Effector memory CD4-positive, alpha-beta T cell (primary cell): ENCODE measurements around the gene STK32C.

ENCODE experiments used
- DNase-seq, 3 donors: peaks; one replicate each; pipeline ENCODE4 v3.0.0-alpha.2; 2020
- H3K27ac ChIP-seq: 2 replicates; pipeline ENCODE4 v1.7.0; 2013; ENCODE audit warnings: mild to moderate bottlenecking, low read length, moderate library complexity; ENCODE audit not compliant: insufficient read depth, poor library complexity, severe bottlenecking
- H3K27me3 ChIP-seq: replicated peaks from 2 replicates; pipeline ENCODE4 v1.7.0; 2013; ENCODE audit warnings: mild to moderate bottlenecking, low read length; ENCODE audit not compliant: insufficient read depth, control insufficient read depth, poor library complexity, severe bottlenecking
- H3K36me3 ChIP-seq: 2 replicates; pipeline ENCODE4 v1.7.0; 2013; ENCODE audit warnings: mild to moderate bottlenecking, low read length, moderate library complexity; ENCODE audit not compliant: control insufficient read depth, insufficient read depth
- H3K4me1 ChIP-seq: 2 replicates; pipeline ENCODE4 v1.7.0; 2013; ENCODE audit warnings: low read length, mild to moderate bottlenecking; ENCODE audit not compliant: control insufficient read depth, insufficient read depth, poor library complexity, severe bottlenecking
- H3K4me3 ChIP-seq: 2 replicates; pipeline ENCODE4 v1.7.0; 2013; ENCODE audit warnings: low read length, low read depth, mild to moderate bottlenecking; ENCODE audit not compliant: insufficient read depth, poor library complexity, severe bottlenecking
- H3K9me3 ChIP-seq: 2 replicates; pipeline ENCODE4 v1.7.0; 2013; ENCODE audit warnings: mild to moderate bottlenecking, low read length, moderate library complexity; ENCODE audit not compliant: control insufficient read depth

The STK32C gene

DNA sequence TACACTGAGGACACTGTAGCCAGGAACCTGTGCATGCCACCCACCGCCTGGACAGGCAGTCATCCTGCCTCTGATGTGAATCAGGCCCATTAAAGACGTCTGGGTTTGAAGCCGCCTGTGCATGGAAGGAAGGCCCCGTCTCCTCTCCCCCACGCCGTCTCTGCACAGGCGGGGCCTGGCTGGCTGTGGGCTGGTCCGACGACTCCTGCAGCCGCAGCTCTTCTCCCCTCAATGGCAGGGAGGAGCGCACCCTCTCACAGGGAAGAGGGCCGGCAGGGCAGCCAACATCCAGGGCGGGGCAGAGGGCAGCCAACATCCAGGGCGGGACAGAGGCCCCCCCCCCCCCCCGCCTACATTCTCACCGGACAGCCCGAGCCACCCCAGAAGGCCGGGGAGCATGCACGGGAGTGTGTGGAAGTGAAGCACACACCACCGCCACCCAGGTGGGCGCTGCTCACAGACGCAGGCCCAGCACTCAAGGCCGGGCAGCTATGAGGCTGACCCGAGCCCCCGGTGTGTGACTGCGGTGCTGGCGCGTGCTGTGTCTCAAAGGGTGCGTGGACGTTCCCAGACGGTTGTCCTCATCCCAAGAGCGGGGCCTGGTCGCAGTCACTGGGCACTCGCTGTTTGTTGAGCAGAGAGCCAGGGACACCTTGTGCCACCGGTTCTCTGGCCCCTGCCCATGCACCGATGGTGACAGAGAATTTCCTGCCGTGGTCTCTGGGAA is 101.9 kb downstream of the STK32C start:
- Histone ChIP-seq H3K9me3 (no peaks in the 10 kb centered on the region), H3K4me1 (no peaks in the 10 kb centered on the region), H3K27me3 (no peaks in the 10 kb centered on the region), H3K4me3 (no peak overlapping the region), H3K36me3 (no peaks in the 10 kb centered on the region), H3K27ac (no peak overlapping the region)
- DNase-seq, result no peak

GRCh38 chr10:132204781-132205473 is 102.8 kb downstream of the STK32C start:
- H3K27ac ChIP-seq, result no peak overlapping the region
- no peak for DNase-seq
- H3K36me3 ChIP-seq, result no peaks in the 10 kb centered on the region
- H3K27me3 ChIP-seq, result no peaks in the 10 kb centered on the region
- no peaks in the 10 kb centered on the region for H3K9me3 ChIP-seq
- no peak overlapping the region for H3K4me3 ChIP-seq
- no peaks in the 10 kb centered on the region for H3K4me1 ChIP-seq

DNA sequence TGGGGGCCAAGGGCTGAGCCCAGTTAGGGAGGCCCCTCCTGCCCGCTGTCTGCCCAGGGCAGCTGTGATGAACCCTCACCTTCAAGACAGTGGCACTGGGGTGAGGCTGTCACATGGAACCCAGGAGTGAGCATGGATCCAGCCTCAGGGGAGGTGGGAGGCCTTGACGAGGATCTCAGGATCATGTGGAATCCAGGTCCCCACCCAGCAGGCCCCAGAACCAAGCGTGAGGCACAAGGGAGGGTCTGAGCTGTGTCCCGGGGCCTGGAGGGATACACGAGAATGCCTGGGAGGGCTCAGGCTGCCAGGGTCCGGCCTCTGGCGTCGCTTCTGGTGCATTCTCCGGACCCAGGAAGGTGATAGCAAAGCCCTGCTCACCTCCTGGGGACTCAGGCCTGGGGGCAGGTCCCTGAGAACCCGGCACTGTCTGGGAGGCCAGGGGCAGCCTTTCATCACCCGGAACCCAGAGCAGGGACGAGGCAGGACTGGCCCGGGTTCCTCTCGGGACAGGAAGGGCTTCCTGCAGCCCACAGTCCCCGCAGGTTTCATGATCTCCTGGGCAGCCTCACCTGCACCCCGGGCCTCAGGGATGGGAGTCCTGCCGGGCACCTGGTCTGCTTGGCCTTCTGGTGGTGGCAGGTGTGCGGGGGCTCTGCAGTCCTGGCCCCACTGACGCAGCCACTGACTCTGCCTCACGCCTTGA is 103.5 kb downstream of the STK32C start:
- H3K27ac ChIP-seq, result no peak overlapping the region
- no peak for DNase-seq
- H3K27me3 ChIP-seq, result no peaks in the 10 kb centered on the region
- no peak overlapping the region for H3K4me3 ChIP-seq
- H3K36me3 ChIP-seq, result no peaks in the 10 kb centered on the region
- no peaks in the 10 kb centered on the region for H3K4me1 ChIP-seq
- H3K9me3 ChIP-seq, result no peaks in the 10 kb centered on the region

DNA sequence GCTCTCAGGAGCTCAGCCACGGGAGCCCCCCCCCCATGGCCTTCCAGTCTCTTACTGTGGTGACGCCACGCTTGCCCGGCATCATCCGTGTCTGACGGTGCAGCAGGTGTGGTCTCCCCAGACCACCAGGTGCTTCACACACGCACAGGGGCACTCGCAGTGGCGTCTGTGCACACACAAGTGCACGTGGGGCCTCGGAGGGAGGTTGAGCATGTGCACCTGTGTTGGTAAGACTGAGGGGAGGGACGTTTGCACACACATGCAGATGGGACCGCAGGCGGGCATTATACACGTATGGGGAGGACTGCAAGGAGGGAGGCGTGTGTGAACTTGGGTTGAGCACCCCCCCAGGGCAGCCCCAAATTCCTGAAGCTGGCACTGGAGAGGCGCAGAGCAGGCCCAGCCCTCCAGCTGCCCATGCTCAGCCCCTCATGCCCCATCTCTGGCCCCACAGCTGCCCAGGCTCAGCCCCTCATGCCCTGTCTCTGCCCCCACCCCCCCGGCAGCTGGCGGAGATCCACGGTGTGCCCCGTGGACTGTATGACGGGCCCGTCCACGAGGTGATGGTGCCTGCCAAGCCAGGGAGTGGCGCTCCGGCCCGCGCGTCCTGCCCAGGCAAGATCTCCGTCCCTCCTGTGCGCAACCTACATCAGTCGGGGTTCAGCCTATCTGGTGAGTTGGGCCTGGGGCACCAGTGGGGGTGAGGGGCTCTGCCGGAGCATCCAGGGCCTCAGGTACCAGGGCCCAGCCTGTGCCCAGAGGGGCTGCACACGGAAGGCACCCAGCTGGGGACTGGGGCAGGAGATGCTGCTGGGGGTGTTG is 104.3 kb downstream of the STK32C start:
- no peak overlapping the region for H3K4me3 ChIP-seq
- no peaks in the 10 kb centered on the region for H3K36me3 ChIP-seq
- H3K9me3 ChIP-seq, result no peaks in the 10 kb centered on the region
- H3K27me3 ChIP-seq, result no peaks in the 10 kb centered on the region
- no peak for DNase-seq
- H3K27ac ChIP-seq, result no peak overlapping the region
- H3K4me1 ChIP-seq, result no peaks in the 10 kb centered on the region

- no peaks in the 10 kb centered on the region for H3K36me3 ChIP-seq
- no peaks in the 10 kb centered on the region for H3K4me1 ChIP-seq
- H3K4me3 ChIP-seq, result no peak overlapping the region
- no peaks in the 10 kb centered on the region for H3K27me3 ChIP-seq
- H3K9me3 ChIP-seq, result no peaks in the 10 kb centered on the region
- no peak for DNase-seq
- H3K27ac ChIP-seq, result no peak overlapping the region
These were observed 105.4 kb downstream of the STK32C start for GRCh38 chr10:132202070-132202970.

DNA sequence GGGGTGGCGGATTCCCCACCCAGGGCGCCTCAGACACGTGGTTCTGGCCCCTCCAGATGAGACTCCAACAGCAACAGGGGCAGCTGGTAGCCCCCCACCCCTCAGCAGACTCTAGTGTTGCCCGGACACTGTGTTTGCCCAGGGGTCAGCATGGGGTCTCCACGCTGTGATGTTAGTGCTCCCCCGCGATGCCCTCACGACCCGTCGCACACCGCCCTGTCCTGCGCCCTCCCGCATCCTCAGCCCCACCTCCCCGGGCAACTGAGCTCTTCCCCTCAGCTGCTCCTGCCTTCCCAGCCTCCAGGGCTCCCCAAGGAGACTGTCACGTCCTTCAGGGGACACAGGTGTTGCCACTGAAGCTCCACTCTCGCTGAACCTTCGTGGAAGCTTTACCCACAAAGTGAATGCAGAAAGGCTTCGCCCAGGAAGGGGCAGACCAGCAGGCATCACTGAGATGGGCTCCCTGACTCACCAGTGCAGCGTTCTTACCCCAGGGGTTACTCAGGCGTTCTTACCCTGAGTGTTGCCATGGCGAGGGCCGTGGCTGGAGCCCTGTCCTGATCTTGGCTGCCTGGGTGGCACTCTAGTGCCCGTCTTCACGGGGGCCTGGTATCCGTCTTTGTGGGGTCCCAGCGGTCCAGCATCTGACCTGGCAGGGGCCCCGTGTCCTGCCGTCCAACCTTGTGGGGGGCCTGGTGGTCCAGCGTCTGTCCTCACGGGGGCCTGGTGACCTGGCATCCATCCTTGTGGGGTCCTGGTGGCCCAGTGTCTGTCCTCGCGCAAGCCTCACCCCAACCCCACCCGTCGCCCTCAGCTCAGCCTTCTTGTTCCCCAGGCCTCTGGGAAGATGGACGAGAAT is 106.4 kb downstream of the STK32C start:
- Histone ChIP-seq H3K27ac (no peak overlapping the region), H3K27me3 (no peaks in the 10 kb centered on the region), H3K4me1 (no peaks in the 10 kb centered on the region), H3K9me3 (no peaks in the 10 kb centered on the region), H3K36me3 (no peaks in the 10 kb centered on the region), H3K4me3 (no peak overlapping the region)
- DNase-seq, result no peak

GRCh38 chr10:132200344-132201110 is 107.2 kb downstream of the STK32C start:
- DNase-seq, result no peak
- Histone ChIP-seq H3K4me1 (no peaks in the 10 kb centered on the region), H3K27me3 (no peaks in the 10 kb centered on the region), H3K9me3 (no peaks in the 10 kb centered on the region), H3K36me3 (no peaks in the 10 kb centered on the region), H3K4me3 (no peak overlapping the region), H3K27ac (no peak overlapping the region)

- no peaks in the 10 kb centered on the region for H3K4me1 ChIP-seq
- H3K27ac ChIP-seq, result no peak overlapping the region
- H3K9me3 ChIP-seq, result no peaks in the 10 kb centered on the region
- no peaks in the 10 kb centered on the region for H3K36me3 ChIP-seq
- no peak overlapping the region for H3K4me3 ChIP-seq
- DNase-seq, result no peak
- no peaks in the 10 kb centered on the region for H3K27me3 ChIP-seq
These were observed 107.9 kb downstream of the STK32C start for GRCh38 chr10:132199854-132200311.
